CD14-positive monocyte (primary cell): ENCODE results near the gene THAP7. TPM values are rescaled to one million over a fixed set of nuclear protein-coding genes. Genes with fewer than 3 reads are reported as not detected.

Experiments used
- DNase-seq, 3 donors: peaks; one replicate each; pipeline ENCODE4 v3.0.0-alpha.2; 2011 to 2022
- H2AFZ ChIP-seq: 2 replicates; pipeline ENCODE4 v1.6.0; 2012; ENCODE audit warnings: mild to moderate bottlenecking, low read depth, low read length, inconsistent platforms; ENCODE audit not compliant: insufficient read depth, poor library complexity, severe bottlenecking
- H3K27ac ChIP-seq, 2 donors: 1 replicate in 1 of 2; 2 replicates in 1 of 2; pipeline ENCODE4 v1.5.1; 2012 to 2013; ENCODE audit warnings: low read length in 2 of 2, control low read depth in 1 of 2, inconsistent platforms in 1 of 2, low read depth in 1 of 2, mild to moderate bottlenecking in 1 of 2
- H3K27me3 ChIP-seq, 2 donors: one replicate each; pipeline versions ENCODE4 v1.6.0 to v1.6.1; 2011 to 2013; ENCODE audit warnings: low read length in 2 of 2; ENCODE audit not compliant: control insufficient read depth in 2 of 2, insufficient read depth in 2 of 2
- H3K36me3 ChIP-seq, 2 donors: replicated peaks in 1 of 2; 1 replicate in 1 of 2; 2 replicates in 1 of 2; pipeline versions ENCODE4 v1.5.1 to v1.6.1; 2012 to 2013; ENCODE audit warnings: low read length in 2 of 2, control low read depth in 1 of 2, inconsistent platforms in 1 of 2, mild to moderate bottlenecking in 1 of 2; ENCODE audit not compliant: insufficient read depth in 2 of 2, control insufficient read depth in 1 of 2
- H3K4me1 ChIP-seq, 2 donors: 1 replicate in 1 of 2; 2 replicates in 1 of 2; pipeline versions ENCODE4 v1.5.1 to v1.6.1; 2012 to 2013; ENCODE audit warnings: low read length in 2 of 2, control low read depth in 1 of 2, inconsistent platforms in 1 of 2, mild to moderate bottlenecking in 1 of 2, moderate library complexity in 1 of 2; ENCODE audit not compliant: insufficient read depth in 2 of 2, control insufficient read depth in 1 of 2
- H3K4me2 ChIP-seq: replicated peaks from 2 replicates; pipeline ENCODE3; 2012; ENCODE audit warnings: low read length, moderate library complexity, mild to moderate bottlenecking; ENCODE audit not compliant: poor library complexity, severe bottlenecking; ENCODE audit errors: extremely low read depth
- H3K4me3 ChIP-seq, 3 experiments: fragments of 200-600 bp in 1 of 3; sonication (generic) in 1 of 3; replicated peaks in 1 of 3; 1 replicate in 2 of 3; 2 replicates in 1 of 3; pipeline ENCODE4 v1.5.1; 2011 to 2013; ENCODE audit warnings: low read length in 3 of 3, mild to moderate bottlenecking in 3 of 3, control low read depth in 2 of 3, low read depth in 2 of 3, inconsistent platforms in 1 of 3, moderate library complexity in 1 of 3
- H3K79me2 ChIP-seq: 2 replicates; pipeline ENCODE4 v1.6.0; 2012; ENCODE audit warnings: mild to moderate bottlenecking, control low read depth, inconsistent platforms, low read length, moderate library complexity; ENCODE audit not compliant: insufficient read depth
- H3K9ac ChIP-seq: 2 replicates; pipeline ENCODE4 v1.6.0; 2017; ENCODE audit warnings: low read length, mild to moderate bottlenecking; ENCODE audit not compliant: insufficient read depth, poor library complexity, severe bottlenecking
- H3K9me3 ChIP-seq, 2 donors: replicated peaks in 1 of 2; 1 replicate in 1 of 2; 2 replicates in 1 of 2; pipeline versions ENCODE4 v1.5.1 to v1.6.1; 2012 to 2013; ENCODE audit warnings: low read length in 2 of 2, control low read depth in 1 of 2; ENCODE audit not compliant: control insufficient read depth in 1 of 2, insufficient read depth in 1 of 2
- H4K20me1 ChIP-seq: 2 replicates; pipeline ENCODE4 v1.6.0; 2012; ENCODE audit warnings: mild to moderate bottlenecking, low read length, control low read depth, moderate library complexity; ENCODE audit not compliant: insufficient read depth
- H3K27ac Mint-ChIP-seq, 7 donors: one replicate each; pipeline ENCODE4 v1.8.0; 2020; ENCODE audit warnings: mild to moderate bottlenecking in 7 of 7, mixed read lengths in 7 of 7, moderate library complexity in 6 of 7, inconsistent platforms in 2 of 7
- H3K27me3 Mint-ChIP-seq, 3 donors: one replicate each; pipeline ENCODE4 v1.8.0; 2021 to 2022; ENCODE audit warnings: low read depth in 3 of 3, mild to moderate bottlenecking in 3 of 3, mixed read lengths in 3 of 3, moderate library complexity in 3 of 3, inconsistent platforms in 1 of 3
- H3K36me3 Mint-ChIP-seq, 2 donors: one replicate each; pipeline ENCODE4 v1.8.0; 2020; ENCODE audit warnings: mixed read lengths in 2 of 2, inconsistent platforms in 1 of 2, mild to moderate bottlenecking in 1 of 2
- H3K4me1 Mint-ChIP-seq: one replicate; pipeline ENCODE4 v1.8.0; 2020; ENCODE audit warnings: mild to moderate bottlenecking, mixed read lengths
- H3K4me3 Mint-ChIP-seq, 2 donors: one replicate each; pipeline ENCODE4 v1.8.0; 2020; ENCODE audit warnings: mild to moderate bottlenecking in 2 of 2, mixed read lengths in 2 of 2, moderate library complexity in 1 of 2
- H3K9me3 Mint-ChIP-seq, 7 donors: one replicate each; pipeline ENCODE4 v1.8.0; 2020 to 2022; ENCODE audit warnings: mixed read lengths in 7 of 7, mild to moderate bottlenecking in 6 of 7, moderate library complexity in 6 of 7, inconsistent platforms in 2 of 7
- CTCF ChIP-seq: fragments of 200-600 bp; IDR thresholded peaks from one replicate; pipeline ENCODE4 v1.8.0; 2022; ENCODE audit warnings: antibody characterized with exemption, mild to moderate bottlenecking
- WGBS: methylation state at CpG from one replicate; pipeline ENCODE4 v1.1.5; 2013; ENCODE audit warnings: missing lambda C conversion rate; ENCODE audit not compliant: insufficient coverage; 5-methylcytosine and 5-hydroxymethylcytosine counted together
- intact Hi-C, 2 donors: fragments of 100-400 bp; cut with micrococcal nuclease; formaldehyde crosslinking; loops; one replicate each; pipeline versions ENCODE4 v1.15.0 to v1.15.1; 2023
- polyA plus RNA-seq, 3 donors: library from polyadenylated mRNA; depleted of rRNA in 1 of 3; unstranded in 2 of 3; stranded (reverse) in 1 of 3; fragments of 300-500 nt in 2 of 3; fragments of >200 nt in 1 of 3; fragmentation: Illumina TruSeq in 2 of 3; gene quantifications; 1 replicate in 2 of 3; 2 replicates in 1 of 3; pipeline ENCODE4 v1.2.3, GENCODE V29; 2012 to 2021

The THAP7 gene
- polyA plus RNA-seq, 3 donors = 18.4 to 22.9 (median 19.8) TPM

- 7% methylated on average over 40 of the region's 59 CpGs for WGBS
- Histone ChIP-seq H3K79me2 (no peaks in the 10 kb centered on the region), H3K9me3 (no peaks in the 10 kb centered on the region), H3K4me2 (no peak within 1 kb of the TSS), H4K20me1 (no peaks in the 10 kb centered on the region), H3K4me1 (no peaks in the 10 kb centered on the region), H3K27ac (no peak within 1 kb of the TSS), H3K36me3 (no peaks in the 10 kb centered on the region), H3K27me3 (peaks cover 9 to 30% of the 10 kb centered on the region in 2 donors), H3K4me3 (no peak within 1 kb of the TSS), H2AFZ (no peak within 1 kb of the TSS), H3K9ac (no peak within 1 kb of the TSS)
- DNase-seq = no peak
- Mint-ChIP-seq H3K9me3 (peaks cover 0 to 5% (median 0%) of the 10 kb centered on the region in 7 donors), H3K27ac (no peak within 1 kb of the TSS), H3K27me3 (peaks cover 32 to 42% (median 40%) of the 10 kb centered on the region in 3 donors), H3K4me1 (no peaks in the 10 kb centered on the region), H3K36me3 (no peaks in the 10 kb centered on the region), H3K4me3 (peak within 1 kb of the TSS in 1 of 2 donors; percentile 59)
- intact Hi-C loops = no loop called here
- no peak for TF ChIP-seq CTCF
These were observed 30.3 kb upstream of the THAP7 start, which contains the start of gene SLC7A4 for GRCh38 chr22:21032037-21032867. Gene SLC7A4, minus strand, starts transcription at chr22:21032561. Its CDS starts 749 bp downstream, at chr22:21031812.

GRCh38 chr22:21031545-21032036, 29.7 kb upstream of the THAP7 start:
- WGBS = 90% methylated on average over 15 of the region's 18 CpGs
- intact Hi-C loops = no loop called here
- Mint-ChIP-seq H3K27ac (no peak overlapping the region), H3K36me3 (no peaks in the 10 kb centered on the region), H3K4me3 (peak overlapping the region in 1 of 2 donors; percentile 59), H3K9me3 (peaks cover 0 to 5% (median 0%) of the 10 kb centered on the region in 7 donors), H3K4me1 (no peaks in the 10 kb centered on the region), H3K27me3 (peaks cover 32 to 42% (median 40%) of the 10 kb centered on the region in 3 donors)
- TF ChIP-seq CTCF = no peak
- Histone ChIP-seq H3K4me3 (no peak overlapping the region), H3K36me3 (no peaks in the 10 kb centered on the region), H2AFZ (no peak overlapping the region), H3K27me3 (peaks cover 9 to 30% of the 10 kb centered on the region in 2 donors), H3K9ac (no peak overlapping the region), H3K9me3 (no peaks in the 10 kb centered on the region), H4K20me1 (no peaks in the 10 kb centered on the region), H3K4me2 (no peak overlapping the region), H3K79me2 (no peaks in the 10 kb centered on the region), H3K4me1 (no peaks in the 10 kb centered on the region), H3K27ac (no peak overlapping the region)
- no peak for DNase-seq
